ENCODE data around the gene MTMR6.

The MTMR6 gene

DNA sequence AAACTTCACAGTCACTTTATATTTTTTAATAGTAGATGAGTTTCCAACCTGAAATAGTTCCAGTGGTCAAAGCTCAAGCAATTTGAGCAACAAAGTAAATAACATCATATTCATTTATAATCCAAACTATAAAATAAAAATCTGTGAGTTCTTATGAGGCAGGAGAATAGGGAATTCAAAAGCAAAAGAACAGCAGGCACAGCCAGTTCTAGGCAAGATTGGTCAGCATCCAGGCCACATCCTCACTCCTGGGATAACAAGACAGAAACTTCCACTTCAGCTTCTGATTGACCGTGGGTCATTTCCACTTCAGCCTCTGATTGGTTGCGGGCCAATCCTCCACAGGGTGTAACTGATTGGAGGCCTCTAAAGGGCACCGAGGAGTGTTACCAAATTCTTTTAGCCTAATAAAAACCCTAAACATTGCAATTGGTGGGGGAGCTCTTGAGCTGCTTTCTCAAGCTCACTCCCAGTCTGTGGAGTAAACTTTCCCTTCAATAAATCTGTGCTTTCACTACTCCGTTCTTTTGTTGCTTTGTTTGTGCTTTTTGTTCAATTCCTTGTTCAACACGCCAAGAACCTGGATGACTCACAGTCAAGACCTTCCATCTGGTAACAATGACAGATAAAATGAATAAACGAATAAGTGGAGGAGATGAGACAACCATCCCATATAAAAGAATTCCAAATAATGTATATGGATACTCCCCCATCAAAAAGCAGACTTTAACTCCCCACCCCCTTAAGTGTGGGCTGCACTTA lies 72.6 kb downstream of the MTMR6 start:
- TF ChIP-seq, protein P1, sequence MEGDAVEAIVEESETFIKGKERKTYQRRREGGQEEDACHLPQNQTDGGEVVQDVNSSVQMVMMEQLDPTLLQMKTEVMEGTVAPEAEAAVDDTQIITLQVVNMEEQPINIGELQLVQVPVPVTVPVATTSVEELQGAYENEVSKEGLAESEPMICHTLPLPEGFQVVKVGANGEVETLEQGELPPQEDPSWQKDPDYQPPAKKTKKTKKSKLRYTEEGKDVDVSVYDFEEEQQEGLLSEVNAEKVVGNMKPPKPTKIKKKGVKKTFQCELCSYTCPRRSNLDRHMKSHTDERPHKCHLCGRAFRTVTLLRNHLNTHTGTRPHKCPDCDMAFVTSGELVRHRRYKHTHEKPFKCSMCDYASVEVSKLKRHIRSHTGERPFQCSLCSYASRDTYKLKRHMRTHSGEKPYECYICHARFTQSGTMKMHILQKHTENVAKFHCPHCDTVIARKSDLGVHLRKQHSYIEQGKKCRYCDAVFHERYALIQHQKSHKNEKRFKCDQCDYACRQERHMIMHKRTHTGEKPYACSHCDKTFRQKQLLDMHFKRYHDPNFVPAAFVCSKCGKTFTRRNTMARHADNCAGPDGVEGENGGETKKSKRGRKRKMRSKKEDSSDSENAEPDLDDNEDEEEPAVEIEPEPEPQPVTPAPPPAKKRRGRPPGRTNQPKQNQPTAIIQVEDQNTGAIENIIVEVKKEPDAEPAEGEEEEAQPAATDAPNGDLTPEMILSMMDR (IDR thresholded peaks at IDR 0.05): no peak

DNA sequence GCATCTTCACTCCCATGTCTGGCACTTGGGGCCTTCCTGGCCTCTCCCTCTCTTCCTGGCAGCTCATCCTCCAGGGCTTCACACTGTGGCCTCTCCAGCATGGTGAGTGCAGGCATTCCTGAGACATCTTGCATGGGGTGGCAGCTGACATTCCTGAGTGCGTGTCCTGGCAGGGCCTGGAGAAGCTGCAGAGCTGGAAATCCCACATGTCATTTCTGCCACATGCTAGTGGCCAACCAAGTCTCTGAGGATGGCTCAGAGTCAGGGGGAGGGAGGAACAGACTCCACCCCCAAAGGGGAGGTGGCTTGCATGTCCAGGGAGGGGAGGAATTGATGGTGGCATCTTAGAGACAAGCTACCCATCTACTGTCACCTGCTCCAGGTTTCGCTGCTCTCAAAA lies 73.6 kb downstream of the MTMR6 start:
- TF ChIP-seq, protein P1 (IDR thresholded peaks at IDR 0.05): no peak

DNA sequence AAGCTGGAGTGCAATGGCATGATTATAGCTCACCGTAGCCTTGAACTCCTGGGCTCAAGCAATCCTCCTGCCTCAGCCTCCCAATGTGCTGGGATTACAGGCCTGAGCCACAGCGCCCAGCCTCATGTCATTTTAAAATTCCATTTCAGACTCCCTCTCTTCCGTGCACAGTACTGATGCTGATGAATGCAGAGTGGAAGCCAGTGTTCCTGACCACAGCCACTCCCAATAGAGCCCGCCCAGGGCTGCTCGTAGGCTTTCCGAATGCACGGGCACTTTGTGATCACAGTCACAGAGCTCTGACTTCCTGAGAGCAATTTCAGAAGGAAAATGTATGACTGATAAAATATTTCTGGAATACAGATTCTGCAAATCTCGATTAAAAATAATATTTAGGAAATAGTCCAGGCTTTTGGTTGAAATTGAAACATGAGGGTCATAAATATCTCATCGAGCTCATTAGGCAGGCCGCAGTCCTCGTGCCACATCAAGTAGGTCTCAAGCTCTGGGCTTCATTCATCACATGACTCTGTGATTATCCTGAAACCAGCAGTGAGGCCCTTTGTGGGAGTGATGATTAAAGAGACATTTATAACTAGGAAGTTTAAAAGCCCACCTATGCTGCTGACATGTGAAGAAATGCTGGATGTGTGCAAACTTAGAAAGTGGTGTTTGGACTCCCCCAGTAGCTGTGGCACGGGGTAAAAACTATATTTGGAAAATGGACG lies 76.3 kb downstream of the MTMR6 start:
- TF ChIP-seq, protein P1 (IDR thresholded peaks at IDR 0.05): no peak

DNA sequence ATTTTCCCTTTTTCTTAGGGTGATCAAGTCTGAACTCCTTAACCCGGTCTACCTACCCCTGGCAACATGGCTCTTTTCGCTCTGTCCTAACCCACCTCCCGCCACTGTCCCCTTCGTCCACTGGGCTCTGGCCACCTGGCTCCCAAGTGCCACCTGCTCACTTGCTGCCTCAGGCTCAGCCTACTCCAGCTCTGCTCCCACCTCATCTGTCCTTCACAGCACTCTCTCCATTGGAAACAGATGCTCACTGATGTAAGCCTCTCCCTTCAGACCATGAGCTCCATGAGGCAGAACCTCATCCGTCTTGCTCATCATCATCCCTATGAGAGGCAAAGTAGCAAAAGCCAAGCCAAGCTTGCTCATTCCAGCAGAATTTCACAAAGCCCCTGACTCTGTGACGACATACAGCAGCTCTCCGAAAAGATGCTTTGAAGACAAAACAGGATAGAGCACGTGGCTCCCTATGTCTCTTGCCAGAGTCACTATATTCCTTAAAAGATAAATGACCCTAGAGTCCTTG lies 79.9 kb downstream of the MTMR6 start:
- TF ChIP-seq, protein P1 (IDR thresholded peaks at IDR 0.05): no peak

DNA sequence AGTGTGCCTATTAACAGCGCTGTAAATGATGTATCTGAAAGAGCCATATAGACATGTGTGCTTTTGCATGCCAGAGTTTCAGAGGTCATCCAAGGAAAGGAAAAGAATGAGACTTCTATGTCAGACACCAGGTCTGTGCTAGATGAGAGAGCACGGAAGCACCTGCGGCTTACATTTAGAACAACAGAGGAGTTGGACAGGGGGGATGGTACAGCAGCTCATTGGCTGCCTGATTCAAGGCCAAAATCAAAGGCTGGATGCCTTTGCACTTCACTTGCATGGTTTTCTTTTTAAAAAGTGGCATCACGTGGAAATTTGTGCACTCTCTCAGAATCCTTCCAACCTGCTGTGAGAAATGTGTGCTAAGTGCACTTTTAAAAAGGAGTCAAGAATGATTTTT lies 82.4 kb downstream of the MTMR6 start:
- TF ChIP-seq, protein P1 (IDR thresholded peaks at IDR 0.05): no peak

DNA sequence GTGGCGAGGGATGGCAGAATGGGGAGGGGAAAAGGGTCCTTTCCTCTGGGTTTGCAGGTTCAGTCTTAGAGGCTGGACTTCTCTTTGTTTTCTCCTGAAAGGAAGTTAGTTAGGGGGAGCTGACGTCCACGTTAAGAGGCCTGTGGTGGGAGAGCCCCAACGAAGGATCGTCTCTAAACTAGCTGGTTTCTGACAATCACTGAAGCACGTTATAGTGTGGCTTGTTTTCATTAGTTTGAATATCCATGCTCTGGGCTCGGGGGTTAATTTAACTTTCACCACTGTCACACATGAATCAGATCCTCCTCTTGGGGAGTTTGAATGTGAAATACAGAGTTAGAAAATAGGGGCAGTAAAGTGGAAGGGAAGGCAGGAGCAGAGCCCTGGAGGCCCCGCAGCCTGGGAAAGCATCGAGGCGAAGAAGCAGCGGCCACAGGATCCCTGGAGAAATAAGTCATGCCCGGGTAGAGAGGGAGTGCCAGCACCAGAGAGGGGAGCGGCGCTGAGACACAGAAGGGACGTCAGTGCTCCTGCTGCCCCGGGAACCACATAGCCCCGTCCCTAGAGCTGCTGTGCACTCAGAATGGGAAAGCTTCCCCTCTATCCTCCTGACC lies 84.1 kb downstream of the MTMR6 start:
- TF ChIP-seq, protein P1 (IDR thresholded peaks at IDR 0.05): no peak

DNA sequence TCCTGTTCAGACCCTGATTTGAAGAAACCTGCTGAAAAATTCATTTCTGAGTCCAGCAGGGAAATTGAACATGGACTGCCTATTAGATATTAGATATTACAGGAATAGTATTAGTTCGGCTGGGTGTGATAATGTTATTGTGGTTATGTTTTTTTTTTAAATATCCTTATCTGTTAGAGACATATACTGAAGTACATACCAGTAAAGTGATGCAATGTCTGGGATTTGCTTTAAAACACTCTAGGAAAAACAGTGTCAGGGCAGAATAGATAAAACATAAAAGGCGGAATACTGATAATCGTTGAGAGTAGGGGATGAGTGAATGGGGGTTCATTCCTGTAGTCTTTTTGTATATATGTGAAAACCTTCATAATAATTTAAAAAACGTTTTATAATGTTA lies 86.5 kb downstream of the MTMR6 start:
- TF ChIP-seq, protein P1 (IDR thresholded peaks at IDR 0.05): no peak

All from LNCAP (cell line).